ENCODE data around the gene XRN1.
"Not testable (repeated sequence)": the region's sequence is repeated elsewhere in the genome, so short reads cannot be mapped to it uniquely, and the experiment has no call there.

The XRN1 gene

GRCh38 chr3:142450189-142450588 lies 2.4 kb upstream of the XRN1 start:
- no peak for TF ChIP-seq ZFX (IDR thresholded peaks at IDR 0.05)
- TF ChIP-seq CTCF (conservative IDR thresholded peaks at IDR 0.05) = no peak
- no peak overlapping the region for H3K27ac ChIP-seq

GRCh38 chr3:142447301-142447851 lies 461 bp downstream of the XRN1 start:
- TF ChIP-seq CTCF (conservative IDR thresholded peaks at IDR 0.05) (no peak), ZFX (IDR thresholded peaks at IDR 0.05) (0 out of 2 replicates have a peak, but pooled peaks have one; percentile 85)
- peak overlapping the region; percentile 79 for H3K27ac ChIP-seq

GRCh38 chr3:142445816-142446254 lies 2.0 kb downstream of the XRN1 start:
- TF ChIP-seq CTCF (conservative IDR thresholded peaks at IDR 0.05) (no peak), ZFX (IDR thresholded peaks at IDR 0.05) (no peak)
- no peak overlapping the region for H3K27ac ChIP-seq

GRCh38 chr3:142444343-142444742 lies 3.5 kb downstream of the XRN1 start:
- no peak for TF ChIP-seq ZFX (IDR thresholded peaks at IDR 0.05)
- TF ChIP-seq CTCF (conservative IDR thresholded peaks at IDR 0.05) = no peak
- H3K27ac ChIP-seq = no peak overlapping the region

- H3K27ac ChIP-seq = not testable (repeated sequence)
Measured at GRCh38 chr3:142443060-142443459, 4.8 kb downstream of the XRN1 start.

- peak overlapping the region; percentile 65 for H3K27ac ChIP-seq
Measured at GRCh38 chr3:142439499-142440220, 8.2 kb downstream of the XRN1 start.

- not testable (repeated sequence) for H3K27ac ChIP-seq
Measured at GRCh38 chr3:142438096-142438495, 9.7 kb downstream of the XRN1 start.

GRCh38 chr3:142436951-142437585 lies 10.8 kb downstream of the XRN1 start:
- TF ChIP-seq CTCF (conservative IDR thresholded peaks at IDR 0.05) (no peak), ZFX (IDR thresholded peaks at IDR 0.05) (no peak)
- no peak overlapping the region for H3K27ac ChIP-seq

GRCh38 chr3:142434503-142434902 lies 13.3 kb downstream of the XRN1 start:
- H3K27ac ChIP-seq = no peak overlapping the region
- no peak for TF ChIP-seq ZFX (IDR thresholded peaks at IDR 0.05)
- TF ChIP-seq CTCF (conservative IDR thresholded peaks at IDR 0.05) = no peak
